Thyroid gland (tissue), 4 donors: ENCODE measurements around the gene ESR1. TPM values are rescaled to one million over a fixed set of nuclear protein-coding genes. Genes with fewer than 3 reads are reported as not detected.

Source experiments
- DNase-seq, 2 donors: peaks; one replicate each; pipeline ENCODE4 v3.0.0-alpha.2; 2019
- H3K27ac ChIP-seq, 3 donors: fragments of 200-600 bp; sonication (generic); 1 replicate in 2 of 3; 2 replicates in 1 of 3; pipeline ENCODE4 v1.5.1; 2016 to 2019; ENCODE audit warnings: mild to moderate bottlenecking in 1 of 3, moderate library complexity in 1 of 3
- H3K27me3 ChIP-seq: fragments of 200-600 bp; sonication (generic); one replicate; pipeline ENCODE4 v1.5.1; 2019
- H3K36me3 ChIP-seq, 2 donors: fragments of 200-600 bp; sonication (generic); one replicate each; pipeline ENCODE4 v1.5.1; 2016 to 2019
- H3K4me1 ChIP-seq, 2 donors: fragments of 200-600 bp; sonication (generic); one replicate each; pipeline ENCODE4 v1.5.1; 2017 to 2019
- H3K4me3 ChIP-seq, 3 donors: fragments of 200-600 bp; sonication (generic); replicated peaks in 1 of 3; 1 replicate in 2 of 3; 2 replicates in 1 of 3; pipeline ENCODE4 v1.5.1; 2016; ENCODE audit warnings: mild to moderate bottlenecking in 1 of 3
- H3K9me3 ChIP-seq: fragments of 200-600 bp; sonication (generic); one replicate; pipeline ENCODE4 v1.5.1; 2017
- POLR2A ChIP-seq, 2 donors: fragments of 450-650 bp; IDR thresholded peaks; one replicate each; pipeline ENCODE4 v1.6.1; 2017; ENCODE audit warnings: antibody characterized with exemption in 2 of 2, mild to moderate bottlenecking in 2 of 2, moderate library complexity in 1 of 2
- WGBS, 2 donors: methylation state at CpG; one replicate each; pipeline ENCODE4 v1.1.5; 2017; 5-methylcytosine and 5-hydroxymethylcytosine counted together
- intact Hi-C: fragments of 100-400 bp; cut with DNase I; formaldehyde crosslinking; loops from one replicate; pipeline ENCODE4 v1.15.1; 2023
- total RNA-seq, 4 donors: library from RNA; depleted of rRNA; stranded (reverse); fragments of >200 nt; gene quantifications; one replicate each; pipeline ENCODE4 v1.2.3, GENCODE V29; 2016
- TF ChIP-seq, protein P1 (sequence below), 6 experiments: fragments of 200-600 bp in 3 of 6; fragments of 450-650 bp in 3 of 6; sonication (generic) in 3 of 6; IDR thresholded peaks; one replicate each; pipeline ENCODE4 v1.5.1; 2016 to 2019; ENCODE audit warnings: antibody characterized with exemption in 6 of 6, mild to moderate bottlenecking in 2 of 6, inconsistent platforms in 1 of 6, moderate library complexity in 1 of 6

Gene ESR1
- total RNA-seq, 4 donors from 2014 or later = 3.2 to 4.7 (median 3.6) TPM

GRCh38 chr6:151804585-151805285 is 2.7 kb upstream of the ESR1 start:
- TF ChIP-seq, protein P1, sequence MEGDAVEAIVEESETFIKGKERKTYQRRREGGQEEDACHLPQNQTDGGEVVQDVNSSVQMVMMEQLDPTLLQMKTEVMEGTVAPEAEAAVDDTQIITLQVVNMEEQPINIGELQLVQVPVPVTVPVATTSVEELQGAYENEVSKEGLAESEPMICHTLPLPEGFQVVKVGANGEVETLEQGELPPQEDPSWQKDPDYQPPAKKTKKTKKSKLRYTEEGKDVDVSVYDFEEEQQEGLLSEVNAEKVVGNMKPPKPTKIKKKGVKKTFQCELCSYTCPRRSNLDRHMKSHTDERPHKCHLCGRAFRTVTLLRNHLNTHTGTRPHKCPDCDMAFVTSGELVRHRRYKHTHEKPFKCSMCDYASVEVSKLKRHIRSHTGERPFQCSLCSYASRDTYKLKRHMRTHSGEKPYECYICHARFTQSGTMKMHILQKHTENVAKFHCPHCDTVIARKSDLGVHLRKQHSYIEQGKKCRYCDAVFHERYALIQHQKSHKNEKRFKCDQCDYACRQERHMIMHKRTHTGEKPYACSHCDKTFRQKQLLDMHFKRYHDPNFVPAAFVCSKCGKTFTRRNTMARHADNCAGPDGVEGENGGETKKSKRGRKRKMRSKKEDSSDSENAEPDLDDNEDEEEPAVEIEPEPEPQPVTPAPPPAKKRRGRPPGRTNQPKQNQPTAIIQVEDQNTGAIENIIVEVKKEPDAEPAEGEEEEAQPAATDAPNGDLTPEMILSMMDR (IDR thresholded peaks at IDR 0.05) = no peak
- TF ChIP-seq POLR2A (IDR thresholded peaks at IDR 0.05) = no peak
- Histone ChIP-seq H3K27ac (no peak overlapping the region), H3K4me3 (no peak overlapping the region), H3K27me3 (no peaks in the 10 kb centered on the region), H3K36me3 (no peaks in the 10 kb centered on the region), H3K9me3 (no peaks in the 10 kb centered on the region), H3K4me1 (peaks cover 3 to 14% of the 10 kb centered on the region in 2 donors)
- DNase-seq = no peak
- 91 to 93% methylated on average over 11 of the region's 11 CpGs for WGBS, 2 donors
- intact Hi-C loops = no loop called here

- H3K4me3 ChIP-seq = no peak overlapping the region
- intact Hi-C loops = no loop called here
- 23 to 28% methylated on average over 11 of the region's 11 CpGs for WGBS, 2 donors
- H3K9me3 ChIP-seq = no peaks in the 10 kb centered on the region
- peaks cover 3 to 14% of the 10 kb centered on the region in 2 donors for H3K4me1 ChIP-seq
- peak overlapping the region in 1 of 3 donors; percentile 41 for H3K27ac ChIP-seq
- no peaks in the 10 kb centered on the region for H3K36me3 ChIP-seq
- H3K27me3 ChIP-seq = no peaks in the 10 kb centered on the region
- DNase-seq = peak; percentile 34 to 42
- TF ChIP-seq, protein P1 (IDR thresholded peaks at IDR 0.05) = no peak
- no peak for TF ChIP-seq POLR2A (IDR thresholded peaks at IDR 0.05)
These were observed 2.1 kb upstream of the ESR1 start for GRCh38 chr6:151805286-151805840.

DNA sequence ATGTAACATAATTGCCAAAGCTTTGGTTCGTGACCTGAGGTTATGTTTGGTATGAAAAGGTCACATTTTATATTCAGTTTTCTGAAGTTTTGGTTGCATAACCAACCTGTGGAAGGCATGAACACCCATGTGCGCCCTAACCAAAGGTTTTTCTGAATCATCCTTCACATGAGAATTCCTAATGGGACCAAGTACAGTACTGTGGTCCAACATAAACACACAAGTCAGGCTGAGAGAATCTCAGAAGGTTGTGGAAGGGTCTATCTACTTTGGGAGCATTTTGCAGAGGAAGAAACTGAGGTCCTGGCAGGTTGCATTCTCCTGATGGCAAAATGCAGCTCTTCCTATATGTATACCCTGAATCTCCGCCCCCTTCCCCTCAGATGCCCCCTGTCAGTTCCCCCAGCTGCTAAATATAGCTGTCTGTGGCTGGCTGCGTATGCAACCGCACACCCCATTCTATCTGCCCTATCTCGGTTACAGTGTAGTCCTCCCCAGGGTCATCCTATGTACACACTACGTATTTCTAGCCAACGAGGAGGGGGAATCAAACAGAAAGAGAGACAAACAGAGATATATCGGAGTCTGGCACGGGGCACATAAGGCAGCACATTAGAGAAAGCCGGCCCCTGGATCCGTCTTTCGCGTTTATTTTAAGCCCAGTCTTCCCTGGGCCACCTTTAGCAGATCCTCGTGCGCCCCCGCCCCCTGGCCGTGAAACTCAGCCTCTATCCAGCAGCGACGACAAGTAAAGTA is 547 bp upstream of the ESR1 start:
- no peaks in the 10 kb centered on the region for H3K9me3 ChIP-seq
- H3K4me1 ChIP-seq = peaks cover 3 to 14% of the 10 kb centered on the region in 2 donors
- intact Hi-C loops = no loop called here
- 30 to 35% methylated on average over 19 to 20 of the region's 20 CpGs for WGBS, 2 donors
- peak overlapping the region; percentile 2 to 50 (median 43) for H3K4me3 ChIP-seq
- no peak for DNase-seq
- TF ChIP-seq, protein P1 (IDR thresholded peaks at IDR 0.05) = no peak
- no peak for TF ChIP-seq POLR2A (IDR thresholded peaks at IDR 0.05)
- no peaks in the 10 kb centered on the region for H3K36me3 ChIP-seq
- no peak overlapping the region for H3K27ac ChIP-seq
- H3K27me3 ChIP-seq = no peaks in the 10 kb centered on the region

DNA sequence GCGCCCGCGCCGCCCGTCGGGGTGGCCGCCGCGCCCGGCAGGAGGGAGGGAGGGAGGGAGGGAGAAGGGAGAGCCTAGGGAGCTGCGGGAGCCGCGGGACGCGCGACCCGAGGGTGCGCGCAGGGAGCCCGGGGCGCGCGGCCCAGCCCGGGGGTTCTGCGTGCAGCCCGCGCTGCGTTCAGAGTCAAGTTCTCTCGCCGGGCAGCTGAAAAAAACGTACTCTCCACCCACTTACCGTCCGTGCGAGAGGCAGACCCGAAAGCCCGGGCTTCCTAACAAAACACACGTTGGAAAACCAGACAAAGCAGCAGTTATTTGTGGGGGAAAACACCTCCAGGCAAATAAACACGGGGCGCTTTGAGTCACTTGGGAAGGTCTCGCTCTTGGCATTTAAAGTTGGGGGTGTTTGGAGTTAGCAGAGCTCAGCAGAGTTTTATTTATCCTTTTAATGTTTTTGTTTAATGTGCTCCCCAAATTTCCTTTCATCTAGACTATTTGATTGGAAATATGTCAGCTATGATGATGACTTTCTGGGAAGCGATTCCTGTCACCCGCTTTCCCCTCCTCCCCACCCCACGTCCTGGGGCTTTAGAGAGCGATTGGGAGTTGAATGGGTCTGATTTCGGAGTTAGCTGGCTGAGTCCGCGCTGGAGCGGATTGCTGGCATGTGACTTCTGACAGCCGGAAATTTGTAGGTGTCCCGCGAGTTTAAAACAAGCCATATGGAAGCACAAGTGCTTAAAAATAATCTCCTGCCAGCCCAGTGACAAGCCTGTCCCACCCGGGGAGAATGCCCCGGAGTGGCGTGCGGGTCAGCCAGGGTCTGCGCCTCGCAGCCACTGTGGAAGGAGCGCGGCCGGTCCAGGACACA is 1.1 kb downstream of the ESR1 start:
- Histone ChIP-seq H3K9me3 (no peaks in the 10 kb centered on the region), H3K4me1 (peaks cover 3 to 14% of the 10 kb centered on the region in 2 donors), H3K27ac (peak overlapping the region in 2 of 3 donors; percentile 38 to 43), H3K36me3 (no peaks in the 10 kb centered on the region), H3K4me3 (peak overlapping the region in 2 of 3 donors; percentile 43 to 50), H3K27me3 (no peaks in the 10 kb centered on the region)
- TF ChIP-seq POLR2A (IDR thresholded peaks at IDR 0.05) = no peak
- TF ChIP-seq, protein P1 (IDR thresholded peaks at IDR 0.05) = no peak
- intact Hi-C loops = no loop called here
- WGBS, 2 donors = 19 to 22% methylated on average over 29 to 33 of the region's 60 CpGs
- DNase-seq = peak; percentile 38 to 41
